HG02981 (cell line): ENCODE results near the gene FBLL1.
A peak's percentile ranks its signal among the peaks of the same experiment; 100 is the strongest.
"Not testable (repeated sequence)": the region's sequence is repeated elsewhere in the genome, so short reads cannot be mapped to it uniquely, and the experiment has no call there.

Source experiments
- ATAC-seq: cut with Tn5 transposase; IDR thresholded peaks from one replicate; pipeline ENCODE4 v1.9.1; 2021; ENCODE audit warnings: mild to moderate bottlenecking, moderate library complexity; ENCODE audit not compliant: unreplicated experiment

FBLL1 gene

GRCh38 chr5:168550656-168551055 is 21.6 kb downstream of the FBLL1 start:
- ATAC-seq, result no peak

GRCh38 chr5:168552146-168552545 is 23.0 kb downstream of the FBLL1 start:
- no peak for ATAC-seq

- ATAC-seq, result no peak
Observed at GRCh38 chr5:168553377-168554130, 24.4 kb downstream of the FBLL1 start.

- ATAC-seq, result no peak
Observed at GRCh38 chr5:168557389-168557788, 28.3 kb downstream of the FBLL1 start.

- ATAC-seq, result no peak
Observed at GRCh38 chr5:168562279-168562678, 33.2 kb downstream of the FBLL1 start.

- no peak for ATAC-seq
Observed at GRCh38 chr5:168563959-168564358, 34.9 kb downstream of the FBLL1 start.

GRCh38 chr5:168568738-168569137 is 39.6 kb downstream of the FBLL1 start:
- no peak for ATAC-seq

- ATAC-seq, result no peak
Observed at GRCh38 chr5:168570490-168571328, 41.6 kb downstream of the FBLL1 start.

GRCh38 chr5:168573663-168574062 is 44.6 kb downstream of the FBLL1 start:
- not testable (repeated sequence) for ATAC-seq

GRCh38 chr5:168574156-168574555 is 45.1 kb downstream of the FBLL1 start:
- ATAC-seq, result not testable (repeated sequence)

GRCh38 chr5:168575391-168576372 is 46.6 kb downstream of the FBLL1 start:
- no peak for ATAC-seq

- ATAC-seq, result no peak
Observed at GRCh38 chr5:168578006-168578405, 48.9 kb downstream of the FBLL1 start.

- peak; percentile 47 for ATAC-seq
Observed at GRCh38 chr5:168578538-168579487, 49.7 kb downstream of the FBLL1 start, which contains the start of gene PANK3. PANK3 (minus strand) TSS chr5:168579368; CDS start chr5:168579283, 85 bp downstream.

- peak; percentile 93 for ATAC-seq
Observed at GRCh38 chr5:168579488-168580226, 50.6 kb downstream of the FBLL1 start.

- no peak for ATAC-seq
Observed at GRCh38 chr5:168580227-168580508, 51.1 kb downstream of the FBLL1 start.
